GM10248 (cell line): ENCODE measurements around the gene ECE1.

Experiments
- CTCF ChIA-PET: fragments of 300-600 bp; sonication (Branson Sonifier 250); formaldehyde crosslinking; extraction: SDS; loops from one replicate; lab custom pipeline; 2021; ENCODE audit warnings: antibody characterized with exemption; lab: Yijun Ruan, JAX
- POLR2A ChIA-PET: fragments of 350-650 bp; sonication (Branson Sonifier 250); formaldehyde crosslinking; extraction: SDS; loops from one replicate; lab custom pipeline; 2020; ENCODE audit warnings: antibody characterized with exemption; lab: Yijun Ruan, JAX
- DNase-seq: peaks from one replicate; pipeline ENCODE4 v3.0.0; 2012; ENCODE audit errors: extremely low spot score
- TF ChIP-seq, protein P1 (sequence below): IDR thresholded peaks from 2 replicates; pipeline ENCODE4 v1.5.1; 2012; ENCODE audit warnings: mild to moderate bottlenecking, low read depth; ENCODE audit errors: extremely low read depth, missing control alignments, control extremely low read depth

ECE1 gene

GRCh38 chr1:21326861-21327344 is 36.6 kb upstream of the ECE1 start:
- no peak for DNase-seq
- TF ChIP-seq, protein P1, sequence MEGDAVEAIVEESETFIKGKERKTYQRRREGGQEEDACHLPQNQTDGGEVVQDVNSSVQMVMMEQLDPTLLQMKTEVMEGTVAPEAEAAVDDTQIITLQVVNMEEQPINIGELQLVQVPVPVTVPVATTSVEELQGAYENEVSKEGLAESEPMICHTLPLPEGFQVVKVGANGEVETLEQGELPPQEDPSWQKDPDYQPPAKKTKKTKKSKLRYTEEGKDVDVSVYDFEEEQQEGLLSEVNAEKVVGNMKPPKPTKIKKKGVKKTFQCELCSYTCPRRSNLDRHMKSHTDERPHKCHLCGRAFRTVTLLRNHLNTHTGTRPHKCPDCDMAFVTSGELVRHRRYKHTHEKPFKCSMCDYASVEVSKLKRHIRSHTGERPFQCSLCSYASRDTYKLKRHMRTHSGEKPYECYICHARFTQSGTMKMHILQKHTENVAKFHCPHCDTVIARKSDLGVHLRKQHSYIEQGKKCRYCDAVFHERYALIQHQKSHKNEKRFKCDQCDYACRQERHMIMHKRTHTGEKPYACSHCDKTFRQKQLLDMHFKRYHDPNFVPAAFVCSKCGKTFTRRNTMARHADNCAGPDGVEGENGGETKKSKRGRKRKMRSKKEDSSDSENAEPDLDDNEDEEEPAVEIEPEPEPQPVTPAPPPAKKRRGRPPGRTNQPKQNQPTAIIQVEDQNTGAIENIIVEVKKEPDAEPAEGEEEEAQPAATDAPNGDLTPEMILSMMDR: no peak
- ChIA-PET POLR2A (interaction anchor here (0.6 kb wide), 1 partner anchor 42 kb away, joined by 3 read pairs; no protein-coding TSS in a partner anchor), CTCF (interaction anchor here (1.3 to 7.2 kb wide), 5 partner anchors 9 to 145 kb away, joined by 3 to 95 read pairs (median 16); no protein-coding TSS in a partner anchor)

DNA sequence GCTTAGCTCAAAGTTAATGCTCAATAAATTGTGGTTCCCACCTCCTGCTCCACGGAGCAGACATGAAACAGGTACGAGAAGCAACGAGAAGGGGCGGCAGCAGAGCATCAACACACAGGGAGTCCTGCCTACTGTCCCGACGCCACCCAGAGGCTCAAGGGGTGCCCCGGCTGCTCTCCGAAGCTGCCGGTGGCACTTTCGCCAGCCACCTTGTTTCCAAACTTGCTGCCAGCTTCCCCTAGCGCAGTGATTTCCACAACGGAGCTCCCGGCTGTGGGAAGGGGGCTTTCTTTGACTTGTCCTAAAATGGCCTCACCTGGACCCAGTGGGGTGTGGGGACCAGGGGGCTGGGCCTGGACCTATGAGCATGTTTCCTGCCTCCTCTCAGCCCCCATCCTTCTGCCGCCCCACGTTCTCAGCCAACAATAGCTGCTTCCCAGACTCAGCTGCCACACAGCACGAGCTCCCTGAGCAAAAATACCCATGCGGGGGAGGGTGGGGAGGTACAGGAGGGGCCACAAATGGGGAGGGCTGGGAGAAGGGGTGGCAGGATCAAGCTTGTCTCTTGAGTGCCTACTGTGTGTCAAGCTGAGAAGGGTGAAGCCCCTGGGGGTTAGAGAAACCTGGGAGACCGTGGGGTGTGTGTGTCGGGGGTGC is 35.6 kb upstream of the ECE1 start:
- TF ChIP-seq, protein P1: no peak
- no peak for DNase-seq
- ChIA-PET POLR2A (interaction anchor here (0.6 to 1.2 kb wide), 3 partner anchors 8 to 31 kb away, joined by 3 to 6 read pairs (median 4); no protein-coding TSS in a partner anchor), CTCF (interaction anchor here (0.8 to 7.2 kb wide), 10 partner anchors 10 to 144 kb away, joined by 3 to 95 read pairs (median 8); no protein-coding TSS in a partner anchor)

- no peak for DNase-seq
Measured at GRCh38 chr1:21325231-21325718, 35.0 kb upstream of the ECE1 start.

GRCh38 chr1:21324368-21325141 is 34.3 kb upstream of the ECE1 start:
- ChIA-PET CTCF (interaction anchor here (0.7 to 7.2 kb wide), 15 partner anchors 9 to 107 kb away, joined by 3 to 95 read pairs (median 4); no protein-coding TSS in a partner anchor), POLR2A (interaction anchor here (0.6 to 1.8 kb wide), 6 partner anchors 9 to 31 kb away, joined by 3 to 8 read pairs (median 4); no protein-coding TSS in a partner anchor)
- peak; percentile 76 for DNase-seq
- TF ChIP-seq, protein P1: no peak

More at GRCh38 chr1:21325231-21325718, 35.0 kb upstream of the ECE1 start:
- ChIA-PET POLR2A (interaction anchor here (0.6 to 1.8 kb wide), 6 partner anchors 9 to 32 kb away, joined by 3 to 8 read pairs (median 4); no protein-coding TSS in a partner anchor), CTCF (interaction anchor here (0.7 to 7.2 kb wide), 13 partner anchors 10 to 108 kb away, joined by 3 to 95 read pairs (median 5); no protein-coding TSS in a partner anchor)
- TF ChIP-seq, protein P1: no peak

DNA sequence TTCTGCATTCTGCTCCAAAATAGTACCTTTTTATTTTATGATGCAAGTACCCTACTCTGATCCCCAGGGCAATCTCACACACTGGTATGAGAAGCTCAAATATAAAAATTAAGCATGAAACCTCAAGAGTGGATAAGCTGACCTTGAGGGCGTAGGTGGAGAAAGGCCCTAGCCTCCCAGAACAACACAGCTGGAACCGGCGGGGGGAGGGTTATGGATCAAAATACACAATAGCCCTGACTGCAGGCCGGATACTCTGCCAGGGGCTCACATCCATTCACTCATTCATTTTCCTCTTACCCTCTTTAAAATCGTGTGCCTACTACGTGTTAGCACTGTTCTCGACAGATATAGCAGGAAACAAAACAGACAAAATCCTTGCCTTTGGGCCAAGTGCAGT is 32.8 kb upstream of the ECE1 start:
- TF ChIP-seq, protein P1: no peak
- no peak for DNase-seq
- CTCF ChIA-PET: interaction anchor here (1.1 to 7.2 kb wide), 7 partner anchors 12 to 72 kb away, joined by 3 to 95 read pairs (median 7); no protein-coding TSS in a partner anchor
- POLR2A ChIA-PET: no interaction called here

- POLR2A ChIA-PET: no interaction called here
- TF ChIP-seq, protein P1: no peak
- no peak for DNase-seq
- CTCF ChIA-PET: interaction anchor here (1.1 to 7.2 kb wide), 4 partner anchors 13 to 71 kb away, joined by 3 to 95 read pairs (median 22); no protein-coding TSS in a partner anchor
Measured at GRCh38 chr1:21322681-21323016, 32.4 kb upstream of the ECE1 start.
